HG02943 (cell line): ENCODE results near the gene ITGB2.

ENCODE experiments used
- ATAC-seq: cut with Tn5 transposase; IDR thresholded peaks from one replicate; pipeline ENCODE4 v1.9.1; 2021; ENCODE audit warnings: mild to moderate bottlenecking, low read depth, moderate library complexity; ENCODE audit not compliant: unreplicated experiment

The ITGB2 gene

DNA sequence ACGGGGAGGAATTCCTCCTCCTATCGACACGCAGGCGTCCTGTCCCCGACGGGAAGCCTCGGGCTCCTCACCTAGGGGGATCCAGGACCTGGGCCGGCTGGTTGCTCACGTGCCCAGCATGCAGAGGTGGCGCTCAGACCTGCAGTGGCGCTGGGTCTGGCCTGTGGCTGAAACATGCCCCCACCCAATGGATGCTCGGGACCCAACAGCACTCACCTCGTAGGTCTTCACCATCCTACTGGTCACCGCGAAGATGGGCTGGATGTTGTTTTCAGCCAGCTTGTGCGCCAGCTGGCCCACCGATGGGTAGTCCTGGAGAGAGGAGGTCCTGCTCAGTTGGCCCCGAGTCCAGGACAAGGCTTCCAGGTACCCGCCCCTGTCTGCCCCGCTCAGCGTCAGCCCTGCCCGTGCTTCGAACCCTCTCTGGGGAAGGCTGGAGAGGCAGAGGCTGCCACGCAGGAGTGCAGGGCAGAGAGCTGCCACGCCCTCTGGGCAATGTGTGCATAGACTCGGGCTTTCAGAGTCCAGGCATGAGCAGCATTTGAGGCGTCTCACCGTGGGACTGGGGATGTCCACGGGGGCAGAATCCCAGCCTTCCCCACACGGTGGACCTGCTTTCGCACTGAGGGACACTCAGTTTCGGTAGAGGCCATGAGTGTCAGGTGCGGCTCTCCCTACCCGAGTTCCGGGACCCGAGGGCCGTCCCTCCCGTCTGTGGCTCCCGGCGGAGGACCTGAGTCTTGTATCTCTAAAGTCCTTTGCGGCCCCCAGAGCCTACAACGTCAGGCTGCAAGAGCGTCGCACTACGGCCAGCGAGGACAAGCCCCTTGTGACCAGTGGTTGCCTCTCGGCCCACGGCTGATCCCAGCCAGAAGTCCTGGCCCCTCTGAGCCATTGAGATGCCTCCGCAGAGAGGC lies 21.6 kb downstream of the ITGB2 start:
- ATAC-seq: no peak

DNA sequence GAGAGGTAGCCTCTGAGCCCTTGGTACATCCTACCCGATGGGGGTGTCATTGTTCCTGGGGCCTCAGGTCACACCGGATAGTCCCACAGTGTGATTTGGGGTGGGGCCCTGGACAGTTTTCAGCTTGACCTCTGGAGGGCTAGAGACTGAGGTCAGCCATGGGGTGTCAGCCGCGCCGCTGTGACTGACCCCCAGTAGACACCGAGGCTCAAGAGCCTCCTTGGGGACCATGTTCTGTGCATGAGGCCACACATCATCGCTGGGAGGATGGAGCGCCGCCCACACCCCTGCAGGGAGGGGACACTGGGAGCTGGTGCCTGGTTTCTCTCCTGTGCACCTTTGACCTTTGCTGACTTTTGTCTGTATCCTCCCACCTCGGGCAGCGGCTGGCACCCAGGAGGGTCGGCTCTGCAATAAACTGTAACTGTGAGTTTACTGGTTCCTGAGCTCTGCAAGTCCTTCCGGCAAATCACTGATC lies 22.6 kb downstream of the ITGB2 start:
- ATAC-seq: no peak

DNA sequence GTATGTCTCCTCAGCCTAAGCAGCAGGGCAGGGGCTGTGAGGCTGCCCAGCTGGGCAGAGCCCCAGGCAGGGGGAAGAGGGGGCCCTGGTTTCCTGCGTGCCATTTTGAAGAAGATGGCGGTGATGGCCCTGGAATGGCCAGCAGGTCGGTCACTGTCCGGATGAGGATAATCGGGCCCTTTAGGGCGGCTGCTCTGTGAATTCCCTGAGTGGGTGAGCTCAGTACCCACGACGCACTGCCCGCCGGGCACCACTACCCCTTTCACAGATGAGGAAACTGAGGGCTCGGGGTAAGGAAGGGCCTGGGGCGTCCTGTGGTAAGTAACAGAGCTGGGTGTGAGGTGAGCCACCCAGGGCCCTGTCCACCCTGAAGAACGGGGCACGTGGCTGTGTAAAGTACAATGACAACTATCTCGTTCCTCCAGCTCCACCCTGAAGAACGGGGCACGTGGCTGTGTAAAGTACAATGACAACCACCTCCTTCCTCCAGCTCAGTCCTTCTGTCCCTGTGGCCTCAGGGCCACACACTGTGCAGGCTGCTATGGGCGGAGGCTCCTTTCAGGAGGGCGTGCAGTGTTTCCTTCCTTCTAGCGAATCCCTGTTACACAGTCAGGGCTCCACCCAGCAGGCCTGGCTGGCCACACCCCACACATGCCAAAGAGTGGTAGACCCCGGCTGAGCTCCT lies 23.2 kb downstream of the ITGB2 start:
- ATAC-seq: no peak

DNA sequence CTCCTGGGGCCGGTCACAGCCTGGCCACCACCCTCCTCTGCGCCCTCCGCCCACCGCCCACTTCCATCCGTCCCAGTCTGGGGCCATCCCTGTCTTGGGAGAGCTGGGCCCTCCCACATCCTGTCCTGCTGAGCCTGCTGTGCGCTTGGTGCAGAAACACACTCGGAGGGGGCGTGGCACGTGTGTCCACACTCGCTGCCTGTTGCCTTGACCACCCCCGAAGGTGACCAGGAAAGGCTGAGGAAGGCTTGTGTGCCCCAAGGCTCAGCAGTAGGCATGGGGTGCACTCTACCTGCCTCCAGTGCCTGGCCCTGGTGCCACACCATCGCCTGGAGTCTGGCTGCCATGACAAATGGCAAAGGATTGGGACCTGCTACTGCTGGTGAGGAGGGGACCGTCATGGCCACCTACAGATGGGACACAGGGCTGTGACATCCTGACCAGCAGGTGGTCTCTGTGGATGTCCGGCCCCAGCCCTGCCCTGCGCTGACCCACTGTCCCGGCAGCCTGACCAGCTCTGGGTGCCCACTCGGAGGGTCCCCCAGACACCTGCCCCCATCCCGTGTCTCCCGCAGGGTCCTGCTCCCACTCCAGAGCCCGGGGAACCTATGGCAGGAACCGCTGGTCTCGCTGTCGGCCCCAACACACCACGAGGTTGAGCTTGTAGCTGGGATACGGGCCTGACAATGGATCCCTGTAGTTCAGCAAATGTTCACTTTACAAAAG lies 24.0 kb downstream of the ITGB2 start:
- no peak for ATAC-seq

DNA sequence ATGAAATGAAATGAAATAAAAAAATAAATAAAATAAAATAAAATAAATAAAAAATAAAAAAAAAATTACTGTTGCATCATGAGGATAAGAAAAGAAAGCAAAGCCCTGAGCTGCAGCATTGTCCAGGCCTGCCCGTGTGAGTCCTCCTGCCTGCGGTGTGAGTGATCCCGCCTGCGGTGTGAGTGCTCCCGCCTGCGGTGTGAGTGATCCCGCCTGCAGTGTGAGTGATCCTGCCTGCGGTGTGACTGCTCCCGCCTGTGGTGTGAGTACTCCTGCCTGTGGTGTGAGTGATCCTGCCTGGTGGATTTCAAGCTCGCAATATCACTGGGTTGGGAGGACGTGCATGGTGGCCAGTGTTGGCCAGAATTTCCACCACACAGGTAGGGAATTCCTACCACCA lies 24.8 kb downstream of the ITGB2 start:
- ATAC-seq: no peak

DNA sequence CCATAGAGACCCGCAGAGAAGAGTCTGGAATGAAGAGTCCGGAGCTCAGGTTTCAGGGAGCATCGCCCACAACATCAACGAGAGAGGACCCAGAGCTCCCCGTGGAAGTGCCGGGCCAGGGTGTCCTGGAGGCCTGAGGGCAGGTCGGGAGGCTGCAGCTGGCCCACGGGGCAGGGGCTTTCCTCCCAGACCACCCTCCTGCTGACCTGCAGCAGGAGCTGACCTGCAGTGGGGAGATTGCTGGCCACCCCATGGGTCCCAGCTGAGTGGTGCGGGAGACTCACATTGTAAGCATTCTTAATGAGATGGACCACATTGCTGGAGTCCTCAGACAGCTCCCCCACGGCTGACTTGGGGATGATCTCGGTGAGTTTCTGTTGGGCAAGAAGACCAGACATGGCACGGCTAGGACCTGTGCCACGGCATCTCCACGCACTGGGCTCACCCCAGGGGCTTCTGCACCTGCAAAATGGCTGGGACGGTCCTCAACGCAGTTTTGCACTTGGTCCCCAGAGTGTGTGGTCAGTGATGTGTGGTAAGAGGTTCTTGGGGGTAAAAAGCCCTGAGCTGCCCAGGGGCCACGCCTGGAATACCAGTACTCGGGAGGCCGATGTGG lies 25.9 kb downstream of the ITGB2 start:
- no peak for ATAC-seq

DNA sequence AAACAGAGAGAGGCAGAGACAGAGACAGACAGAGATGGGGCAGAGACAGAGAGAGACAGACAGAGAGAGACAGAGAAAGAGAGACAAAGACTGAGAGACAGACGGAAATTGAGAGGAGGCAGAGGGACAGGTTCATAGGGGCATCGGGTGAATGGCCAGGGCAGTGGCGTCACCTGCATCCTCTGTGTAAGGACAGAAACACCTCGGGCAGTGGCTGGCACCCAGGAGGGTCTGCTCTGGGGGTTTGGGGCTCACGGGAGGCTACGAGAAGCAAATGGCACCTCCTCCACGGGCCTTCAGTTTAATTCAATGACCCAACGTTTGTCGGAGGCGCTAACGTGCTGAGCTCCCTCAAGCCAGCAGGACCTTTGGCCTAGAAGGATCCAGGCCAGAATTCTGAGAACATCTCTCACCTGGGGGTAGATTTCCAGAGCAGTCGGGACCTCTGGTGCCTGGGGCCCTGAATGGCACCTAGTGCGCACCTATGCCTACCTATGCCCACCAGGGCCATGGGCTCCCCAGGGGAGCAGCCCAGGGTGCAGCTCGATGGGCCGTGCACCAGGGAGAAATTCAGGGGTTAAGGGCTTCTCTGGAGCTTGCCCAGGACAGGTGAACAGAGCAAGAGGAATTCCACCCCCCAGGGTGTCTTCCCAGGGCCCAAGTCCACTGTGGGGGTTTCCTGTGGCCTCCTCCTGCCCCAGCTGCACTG lies 26.6 kb downstream of the ITGB2 start:
- ATAC-seq: no peak

DNA sequence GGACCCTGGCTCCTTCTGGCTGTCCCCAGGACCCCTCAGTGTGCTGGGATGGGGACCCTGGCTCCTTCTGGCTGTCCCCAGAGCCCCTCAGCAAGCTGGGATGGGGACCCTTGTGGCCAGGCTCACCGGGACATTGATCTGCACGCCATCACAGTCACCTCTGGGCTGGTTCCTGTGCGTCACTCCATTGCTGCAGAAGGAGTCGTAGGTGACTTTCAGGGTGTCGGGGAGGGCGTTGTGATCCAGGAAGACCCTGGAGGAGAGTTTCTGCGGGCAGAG lies 27.5 kb downstream of the ITGB2 start:
- no peak for ATAC-seq

DNA sequence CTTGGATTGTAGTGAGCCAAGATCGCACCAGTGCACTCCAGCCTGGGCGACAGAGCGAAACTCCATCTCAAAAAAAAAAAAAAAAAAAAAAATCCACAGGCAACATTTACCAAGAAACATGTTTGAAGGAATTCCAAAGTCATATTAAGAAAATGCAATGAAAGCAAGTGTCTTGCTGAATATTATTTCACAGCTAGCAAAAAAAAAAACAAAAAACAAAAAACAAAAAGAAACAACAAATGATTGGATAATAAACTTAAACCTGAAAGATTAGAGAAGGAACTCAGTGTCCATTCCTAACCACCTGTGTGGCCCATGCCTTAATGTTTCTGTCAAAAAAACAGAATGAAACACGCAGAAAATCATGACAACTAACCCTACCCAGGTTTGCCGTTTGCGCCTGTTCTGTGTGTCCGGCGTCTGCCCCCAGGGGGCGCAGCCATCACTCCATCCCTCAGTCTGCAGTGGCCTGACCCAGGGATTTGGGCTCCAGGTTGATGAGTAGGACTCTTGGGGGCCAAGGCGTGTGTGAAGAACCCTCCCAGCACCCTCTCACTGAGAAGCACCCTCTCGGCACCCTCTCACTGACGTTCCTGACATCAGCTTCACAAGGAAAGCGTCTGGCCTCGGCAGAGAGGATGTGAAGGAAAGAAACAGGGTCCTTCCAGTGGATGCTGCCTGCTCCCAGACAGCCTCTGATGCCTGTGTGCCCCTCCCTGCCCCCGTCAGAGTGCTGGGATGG lies 28.0 kb downstream of the ITGB2 start:
- no peak for ATAC-seq

DNA sequence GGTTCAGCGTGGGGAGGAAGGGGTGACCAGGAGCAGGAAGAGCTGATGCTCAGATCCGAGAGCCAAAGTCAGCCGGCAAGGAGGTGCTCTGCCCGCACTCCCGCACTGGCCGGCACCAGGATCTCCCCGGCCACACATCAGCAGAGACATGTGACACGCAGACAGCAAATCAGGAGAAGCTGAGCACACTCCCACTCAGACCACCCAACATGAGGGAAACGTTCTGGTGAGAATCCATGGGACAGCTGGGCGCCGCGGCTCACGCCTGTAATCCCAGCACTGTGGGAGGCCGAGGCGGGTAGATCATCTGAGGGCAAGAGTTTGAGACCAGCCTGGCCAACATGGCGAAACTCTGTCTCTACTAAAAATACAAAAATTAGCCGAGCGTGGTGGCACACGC lies 28.6 kb downstream of the ITGB2 start:
- no peak for ATAC-seq

DNA sequence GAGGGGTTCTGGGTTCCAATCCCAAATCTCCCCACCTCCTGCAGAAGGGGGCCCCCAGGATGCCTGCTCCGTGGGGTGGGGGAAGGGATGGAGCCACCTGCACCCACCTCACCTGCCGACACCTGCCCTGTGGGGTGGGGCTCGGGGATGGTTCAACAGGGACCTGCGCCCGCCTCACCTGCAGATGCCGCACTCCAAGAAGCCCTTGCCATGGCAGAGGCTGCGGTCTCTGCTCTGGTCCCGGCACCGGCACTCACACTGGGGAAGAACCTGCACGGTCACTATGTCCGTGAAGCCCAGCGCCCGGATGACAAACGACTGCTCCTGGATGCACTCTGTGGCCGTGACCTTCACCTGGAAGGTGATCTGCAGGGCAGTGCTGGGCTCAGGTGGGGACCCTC lies 29.1 kb downstream of the ITGB2 start:
- ATAC-seq: no peak

DNA sequence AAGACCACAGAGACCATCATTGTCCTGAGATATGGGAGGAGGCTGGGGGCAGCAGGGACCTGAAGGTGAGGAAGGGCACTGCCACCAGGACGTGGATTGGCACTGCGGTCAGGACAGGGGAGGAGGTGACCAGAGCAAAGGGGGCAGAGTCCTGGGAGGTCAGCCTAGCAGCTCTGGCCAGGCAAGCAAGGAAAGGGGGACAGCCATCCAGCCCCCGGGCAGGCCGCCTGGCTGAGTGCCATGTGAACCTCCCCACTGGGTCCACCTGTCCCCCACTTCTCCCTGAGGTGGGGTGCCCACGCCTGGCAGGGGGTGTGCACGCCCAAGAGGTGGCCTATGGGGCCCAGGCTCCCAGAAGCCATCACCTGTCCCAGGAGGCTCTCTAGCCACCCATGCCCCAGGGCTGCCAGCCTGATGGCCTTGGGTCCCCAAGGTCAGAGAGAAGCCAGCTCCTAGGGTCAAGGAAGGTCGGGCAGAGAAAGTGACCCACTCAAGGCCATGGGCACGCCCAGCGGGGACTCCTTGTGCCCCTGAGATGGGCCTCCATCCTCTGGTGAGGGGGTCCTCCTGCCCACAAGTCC lies 29.6 kb downstream of the ITGB2 start:
- no peak for ATAC-seq

DNA sequence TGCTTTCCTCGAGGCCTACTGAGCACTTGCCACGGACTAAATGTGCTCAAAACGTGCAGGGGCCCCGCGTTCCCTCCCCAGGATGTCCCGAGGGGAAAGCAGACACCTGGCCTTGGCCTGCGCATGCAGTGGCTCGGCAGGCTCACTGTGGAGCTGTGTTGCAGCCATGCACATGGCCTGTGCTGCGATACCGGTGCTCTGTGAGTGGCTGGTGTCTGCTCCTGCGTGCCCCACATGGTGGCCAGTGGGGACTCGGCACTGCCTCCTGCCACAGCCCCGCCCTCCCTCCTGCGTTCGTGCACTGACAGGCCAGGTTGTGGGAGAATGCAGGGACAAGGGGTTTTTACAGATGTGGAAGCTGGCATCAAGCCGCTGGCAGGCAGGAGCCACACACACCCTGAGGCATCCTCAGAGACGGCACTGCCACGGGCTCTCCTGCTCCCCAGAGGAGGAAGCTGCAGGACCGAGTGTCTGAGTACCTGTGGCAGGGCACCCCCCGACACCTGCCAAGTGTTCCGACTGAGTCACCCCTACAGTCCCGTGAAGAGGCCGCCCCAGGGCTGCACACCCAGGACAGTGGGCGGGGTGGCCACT lies 30.3 kb downstream of the ITGB2 start:
- ATAC-seq: no peak

DNA sequence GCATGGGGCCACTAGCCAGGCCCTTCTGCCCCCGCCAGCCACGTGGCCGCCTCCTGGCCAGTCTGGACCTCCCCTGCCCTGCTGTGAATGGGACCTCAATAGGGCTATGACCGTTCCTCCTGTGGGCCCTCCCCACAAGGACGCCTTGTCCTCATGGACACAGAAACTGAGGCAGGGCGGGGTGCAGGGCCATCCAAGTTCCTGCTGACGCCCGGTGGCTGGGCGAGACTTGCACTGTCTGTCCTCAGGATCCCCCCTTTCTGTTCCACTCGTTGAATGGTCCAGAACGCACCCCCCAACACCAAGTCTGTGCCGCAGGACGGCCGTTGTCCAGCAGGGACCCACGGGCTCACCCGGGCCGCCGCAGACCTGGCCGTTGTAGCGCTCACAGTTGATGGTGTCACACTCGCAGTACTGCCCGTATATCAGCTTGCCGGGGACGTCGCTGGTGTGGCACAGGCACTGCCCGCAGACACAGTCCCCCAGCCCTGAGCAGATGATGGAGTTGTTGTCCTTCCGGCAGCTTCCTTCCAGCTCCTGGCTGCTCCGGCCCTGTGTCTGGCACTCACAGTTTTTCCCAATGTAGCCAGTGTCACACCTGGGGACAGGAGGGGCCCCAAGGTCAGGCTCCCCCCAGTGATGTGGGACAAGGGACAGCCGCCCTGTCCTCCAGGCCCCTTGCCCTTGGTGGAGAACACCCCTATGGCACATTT lies 30.9 kb downstream of the ITGB2 start:
- ATAC-seq: no peak

DNA sequence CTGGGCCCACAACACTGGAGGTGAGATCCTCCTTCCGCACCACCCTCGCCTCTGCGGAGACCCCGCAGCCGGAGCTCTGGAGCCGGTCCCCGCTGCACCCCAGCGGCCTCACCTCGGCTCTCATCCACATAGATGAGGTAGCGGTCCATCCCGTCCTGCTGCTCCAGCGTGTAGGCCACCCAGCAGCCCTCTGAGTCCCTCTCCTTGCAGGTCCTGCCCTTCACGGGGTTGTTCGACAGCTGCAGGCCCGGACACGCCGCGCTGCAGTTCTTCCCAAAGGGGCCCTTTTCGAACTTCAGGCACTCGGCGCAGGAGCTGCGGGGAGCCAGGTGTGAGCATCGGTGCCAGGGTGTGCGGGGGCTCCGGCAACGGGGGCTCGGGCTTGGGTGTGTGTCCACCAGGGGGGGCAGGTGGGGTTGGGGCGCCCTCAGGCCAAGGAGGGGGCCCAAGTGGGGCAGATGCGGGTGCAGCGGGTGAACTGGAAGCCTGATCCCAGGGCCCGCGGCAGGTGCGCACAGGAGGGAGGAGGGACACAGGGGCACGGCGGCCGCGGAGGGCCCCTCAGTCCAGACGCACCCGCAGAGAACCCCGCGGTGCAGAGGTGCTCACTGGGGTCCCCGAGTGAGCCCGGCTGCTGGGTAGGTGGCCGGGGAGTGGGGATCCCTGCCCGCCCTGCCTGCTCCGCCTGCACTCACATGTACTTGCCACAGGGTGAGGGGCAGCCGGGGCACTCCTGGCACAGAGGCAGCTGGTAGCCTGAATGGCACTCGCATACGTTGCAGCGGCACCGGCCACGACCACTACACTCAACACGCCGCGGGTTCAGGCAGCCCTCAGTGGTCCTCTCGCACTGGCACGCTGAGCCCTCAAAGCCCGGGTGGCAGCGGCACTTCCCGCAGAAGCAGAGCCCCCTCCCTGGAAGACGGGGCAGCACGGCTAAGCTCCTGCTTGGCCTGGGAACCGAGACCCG lies 31.8 kb downstream of the ITGB2 start:
- ATAC-seq: no peak

DNA sequence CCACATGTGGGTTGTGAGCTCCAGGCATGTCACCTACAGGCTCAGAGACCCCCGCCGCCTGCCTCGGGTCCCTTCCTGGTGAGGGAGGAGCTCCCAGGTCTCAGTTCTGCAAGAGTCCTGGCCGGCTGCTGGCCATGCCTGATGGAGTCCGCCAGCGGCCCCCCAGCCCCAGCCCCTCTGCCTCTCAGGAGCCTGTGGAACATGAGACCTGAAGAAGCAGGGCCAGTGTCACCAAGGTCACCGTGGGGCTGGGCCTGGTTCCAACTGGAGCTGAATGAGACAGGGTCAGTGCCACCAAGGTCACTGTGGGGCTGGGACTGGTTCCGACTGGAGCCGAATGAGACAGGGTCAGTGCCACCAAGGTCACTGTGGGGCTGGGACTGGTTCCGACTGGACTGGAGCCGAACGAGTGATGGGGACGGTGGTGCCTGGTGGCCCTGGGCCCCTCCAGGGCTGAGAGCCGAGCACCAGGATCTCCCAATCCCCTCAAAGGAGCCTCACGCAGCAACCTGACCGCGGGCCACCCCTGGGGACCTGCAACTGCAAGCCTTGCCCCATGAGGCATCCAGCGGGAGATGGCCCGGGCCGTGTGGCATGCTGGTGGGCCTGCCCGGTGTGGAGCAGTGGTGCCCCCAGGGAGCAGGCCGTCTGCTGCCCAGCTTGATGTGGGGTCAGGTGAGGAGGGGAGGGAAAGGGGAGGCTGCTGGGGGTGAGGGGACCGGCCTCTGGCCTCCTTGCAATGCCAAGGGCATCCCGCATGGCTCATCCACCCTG lies 32.7 kb downstream of the ITGB2 start:
- no peak for ATAC-seq
